ENCODE results near the gene ADRM1. TPM values are rescaled to one million over a fixed set of nuclear protein-coding genes. Genes with fewer than 3 reads are reported as not detected.

ADRM1 gene
- total RNA-seq, 2 donors from 2014 or later = 70.5 to 109 TPM

- Histone ChIP-seq H3K9ac (ENCODE audit: low read depth in 2 of 2, low read length in 2 of 2) (no peak overlapping the region), H3K4me1 (no peaks in the 10 kb centered on the region), H3K27me3 (no peaks in the 10 kb centered on the region), H3K27ac (no peak overlapping the region), H3K36me3 (no peaks in the 10 kb centered on the region), H3K4me3 (no peak overlapping the region), H3K9me3 (no peaks in the 10 kb centered on the region)
- intact Hi-C loops (cut with DNase I) = no loop called here
- no peak for TF ChIP-seq CTCF (IDR thresholded peaks at IDR 0.05)
- no peak for DNase-seq
Measured at GRCh38 chr20:62298577-62299249, 4.1 kb upstream of the ADRM1 start.

GRCh38 chr20:62299666-62300236 lies 3.0 kb upstream of the ADRM1 start:
- no peak overlapping the region for H3K4me3 ChIP-seq
- no peak overlapping the region for H3K9ac ChIP-seq (ENCODE audit: low read depth in 2 of 2, low read length in 2 of 2)
- no peaks in the 10 kb centered on the region for H3K36me3 ChIP-seq
- intact Hi-C loops (cut with DNase I) = loop anchor here (5.0 to 10.0 kb wide), 2 partner anchors 83 to 195 kb away; no protein-coding TSS in a partner anchor
- peaks cover 9% of the 10 kb centered on the region for H3K4me1 ChIP-seq
- no peak for TF ChIP-seq CTCF (IDR thresholded peaks at IDR 0.05)
- no peak for DNase-seq
- H3K9me3 ChIP-seq = no peaks in the 10 kb centered on the region
- H3K27ac ChIP-seq = no peak overlapping the region
- H3K27me3 ChIP-seq = no peaks in the 10 kb centered on the region

- Histone ChIP-seq H3K36me3 (no peaks in the 10 kb centered on the region), H3K9me3 (no peaks in the 10 kb centered on the region), H3K4me1 (peaks cover 14% of the 10 kb centered on the region), H3K9ac (ENCODE audit: low read depth in 2 of 2, low read length in 2 of 2) (no peak overlapping the region), H3K4me3 (no peak overlapping the region), H3K27me3 (no peaks in the 10 kb centered on the region), H3K27ac (no peak overlapping the region)
- no peak for TF ChIP-seq CTCF (IDR thresholded peaks at IDR 0.05)
- intact Hi-C loops (cut with DNase I) = loop anchor here (5.0 to 10.0 kb wide), 2 partner anchors 82 to 194 kb away; no protein-coding TSS in a partner anchor
- no peak for DNase-seq
Measured at GRCh38 chr20:62300319-62300718, 2.5 kb upstream of the ADRM1 start.

GRCh38 chr20:62301111-62301668 lies 1.6 kb upstream of the ADRM1 start:
- Histone ChIP-seq H3K4me3 (peak overlapping the region; percentile 81), H3K4me1 (peaks cover 18% of the 10 kb centered on the region), H3K27ac (no peak overlapping the region), H3K27me3 (no peaks in the 10 kb centered on the region), H3K36me3 (peaks cover 1% of the 10 kb centered on the region), H3K9ac (ENCODE audit: low read depth in 2 of 2, low read length in 2 of 2) (no peak overlapping the region), H3K9me3 (no peaks in the 10 kb centered on the region)
- no peak for DNase-seq
- TF ChIP-seq CTCF (IDR thresholded peaks at IDR 0.05) = no peak
- intact Hi-C loops (cut with DNase I) = loop anchor here (5.0 to 10.0 kb wide), 2 partner anchors 81 to 194 kb away; no protein-coding TSS in a partner anchor

GRCh38 chr20:62301773-62302340 lies 940 bp upstream of the ADRM1 start:
- Histone ChIP-seq H3K27ac (peak overlapping the region; percentile 89), H3K27me3 (no peaks in the 10 kb centered on the region), H3K4me1 (peaks cover 18% of the 10 kb centered on the region), H3K9me3 (no peaks in the 10 kb centered on the region), H3K4me3 (peak overlapping the region; percentile 81), H3K9ac (ENCODE audit: low read depth in 2 of 2, low read length in 2 of 2) (peak overlapping the region; percentile 87 to 89), H3K36me3 (peaks cover 8% of the 10 kb centered on the region)
- DNase-seq = peak; percentile 93
- TF ChIP-seq CTCF (IDR thresholded peaks at IDR 0.05) = peak; percentile 84
- intact Hi-C loops (cut with DNase I) = loop anchor here (5.0 to 10.0 kb wide), 2 partner anchors 80 to 193 kb away; no protein-coding TSS in a partner anchor

Measured in colonic mucosa (tissue), 4 donors.